GM20431 (cell line): Measurements from ENCODE around the gene SLC22A8.

Experiments
- in situ Hi-C: fragments of 300-500 bp; cut with MseI, MboI; formaldehyde crosslinking; loops from one replicate; pipeline ENCODE4 v1.15.0; 2020; ENCODE audit warnings: low sequenced_read_pairs; ENCODE audit not compliant: unreplicated experiment

Gene SLC22A8, protein sequence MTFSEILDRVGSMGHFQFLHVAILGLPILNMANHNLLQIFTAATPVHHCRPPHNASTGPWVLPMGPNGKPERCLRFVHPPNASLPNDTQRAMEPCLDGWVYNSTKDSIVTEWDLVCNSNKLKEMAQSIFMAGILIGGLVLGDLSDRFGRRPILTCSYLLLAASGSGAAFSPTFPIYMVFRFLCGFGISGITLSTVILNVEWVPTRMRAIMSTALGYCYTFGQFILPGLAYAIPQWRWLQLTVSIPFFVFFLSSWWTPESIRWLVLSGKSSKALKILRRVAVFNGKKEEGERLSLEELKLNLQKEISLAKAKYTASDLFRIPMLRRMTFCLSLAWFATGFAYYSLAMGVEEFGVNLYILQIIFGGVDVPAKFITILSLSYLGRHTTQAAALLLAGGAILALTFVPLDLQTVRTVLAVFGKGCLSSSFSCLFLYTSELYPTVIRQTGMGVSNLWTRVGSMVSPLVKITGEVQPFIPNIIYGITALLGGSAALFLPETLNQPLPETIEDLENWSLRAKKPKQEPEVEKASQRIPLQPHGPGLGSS

DNA sequence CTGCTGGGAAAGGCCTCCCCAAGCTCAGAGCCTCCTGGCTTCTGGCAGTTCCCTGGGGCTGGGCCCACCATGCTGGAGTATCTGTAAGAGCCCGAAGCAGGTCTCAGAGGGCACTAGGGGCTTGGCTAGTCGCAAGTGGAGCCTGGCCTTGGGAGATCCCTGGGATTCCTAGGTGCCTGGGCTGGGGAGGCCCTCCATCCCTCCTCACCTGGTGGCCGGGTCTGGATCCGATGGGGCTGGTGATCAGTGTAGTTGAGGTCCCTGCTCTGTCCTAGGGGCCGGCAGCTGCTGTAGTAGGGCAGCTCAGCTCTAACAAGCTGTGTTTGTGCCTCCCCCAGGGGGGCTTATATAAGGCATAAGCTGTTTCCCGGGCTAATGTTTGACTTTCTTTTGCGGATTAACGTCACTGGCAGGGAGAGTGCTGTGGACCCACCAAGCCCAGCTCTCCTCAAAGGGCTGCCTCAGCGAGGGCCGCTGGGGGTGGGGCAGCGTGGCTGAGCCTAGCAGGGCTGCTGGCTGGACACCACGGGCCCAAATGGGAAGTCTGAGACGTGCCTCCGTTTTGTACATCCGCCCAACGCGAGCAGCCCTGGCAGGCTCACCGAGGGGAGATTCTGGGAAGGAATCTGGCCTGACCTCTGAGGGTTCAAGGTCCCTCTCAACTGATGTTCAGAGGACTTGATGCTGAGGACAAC lies at the start of gene SLC22A8:
Gene SLC22A8 (minus strand): TSS at position 321 of the 695 bp plus-strand sequence. CDS start 883 bp downstream, outside the sequence.
- in situ Hi-C loops = no loop called here

DNA sequence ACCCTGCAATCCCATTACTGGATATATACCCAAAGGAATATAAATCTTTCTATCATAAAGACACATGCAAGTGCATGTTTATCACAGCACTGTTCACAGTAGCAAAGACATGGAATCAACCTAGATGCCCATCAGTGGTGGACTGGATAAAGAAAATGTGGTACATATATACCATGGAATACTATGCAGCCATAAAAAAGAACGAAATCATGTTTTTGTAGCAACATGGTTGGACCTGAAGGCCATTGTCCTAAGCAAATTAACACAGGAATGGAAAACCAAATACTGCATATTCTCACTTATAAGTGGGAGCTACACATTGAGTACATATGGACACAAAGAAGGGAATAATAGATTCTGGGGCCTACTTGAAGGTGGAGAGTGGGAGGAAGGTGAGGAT lies 30.6 kb upstream of the SLC22A8 start:
- in situ Hi-C loops = loop anchor here (25.0 kb wide), 1 partner anchor 166 kb away; no protein-coding TSS in a partner anchor

DNA sequence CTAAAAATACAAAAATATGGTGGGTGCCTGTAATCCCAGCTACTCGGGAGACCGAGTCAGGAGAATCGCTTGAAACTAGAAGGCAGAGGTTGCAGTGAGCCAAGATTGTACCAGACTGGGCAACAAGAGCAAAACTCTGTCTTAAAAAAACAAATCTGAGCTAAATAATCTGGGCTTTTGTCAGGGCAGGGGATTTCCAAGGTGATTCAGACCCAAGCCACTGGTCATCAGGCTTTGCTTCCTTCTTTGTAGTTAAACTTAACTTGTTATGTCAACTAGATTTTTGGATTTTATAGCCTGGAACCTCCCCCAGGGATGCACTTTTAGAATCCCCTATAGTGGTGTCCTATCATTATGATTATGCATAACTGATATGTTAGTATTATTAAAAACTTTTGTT lies 27.0 kb upstream of the SLC22A8 start:
- in situ Hi-C loops = loop anchor here (25.0 kb wide), 1 partner anchor 170 kb away; no protein-coding TSS in a partner anchor

DNA sequence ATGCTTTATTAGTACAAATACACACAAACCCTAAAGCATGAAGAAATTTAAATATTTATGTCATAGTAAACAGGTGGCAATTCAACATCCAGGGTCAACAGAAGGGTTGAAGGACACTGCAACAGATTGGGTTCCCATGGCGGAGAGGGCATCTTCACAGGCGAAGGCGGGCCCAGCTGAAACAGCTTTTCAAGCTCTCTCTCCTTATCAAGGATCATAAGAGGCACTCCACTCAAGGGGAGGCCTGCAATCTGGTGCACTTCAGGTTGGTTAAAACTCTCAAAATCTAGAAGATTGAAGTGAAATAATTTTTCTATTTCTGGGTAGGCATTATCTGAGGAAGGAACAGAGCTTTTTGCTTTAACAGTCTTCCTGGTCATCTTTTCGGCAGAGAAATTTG lies 16.8 kb upstream of the SLC22A8 start:
- in situ Hi-C loops = loop anchor here (25.0 kb wide), 1 partner anchor 180 kb away; no protein-coding TSS in a partner anchor

DNA sequence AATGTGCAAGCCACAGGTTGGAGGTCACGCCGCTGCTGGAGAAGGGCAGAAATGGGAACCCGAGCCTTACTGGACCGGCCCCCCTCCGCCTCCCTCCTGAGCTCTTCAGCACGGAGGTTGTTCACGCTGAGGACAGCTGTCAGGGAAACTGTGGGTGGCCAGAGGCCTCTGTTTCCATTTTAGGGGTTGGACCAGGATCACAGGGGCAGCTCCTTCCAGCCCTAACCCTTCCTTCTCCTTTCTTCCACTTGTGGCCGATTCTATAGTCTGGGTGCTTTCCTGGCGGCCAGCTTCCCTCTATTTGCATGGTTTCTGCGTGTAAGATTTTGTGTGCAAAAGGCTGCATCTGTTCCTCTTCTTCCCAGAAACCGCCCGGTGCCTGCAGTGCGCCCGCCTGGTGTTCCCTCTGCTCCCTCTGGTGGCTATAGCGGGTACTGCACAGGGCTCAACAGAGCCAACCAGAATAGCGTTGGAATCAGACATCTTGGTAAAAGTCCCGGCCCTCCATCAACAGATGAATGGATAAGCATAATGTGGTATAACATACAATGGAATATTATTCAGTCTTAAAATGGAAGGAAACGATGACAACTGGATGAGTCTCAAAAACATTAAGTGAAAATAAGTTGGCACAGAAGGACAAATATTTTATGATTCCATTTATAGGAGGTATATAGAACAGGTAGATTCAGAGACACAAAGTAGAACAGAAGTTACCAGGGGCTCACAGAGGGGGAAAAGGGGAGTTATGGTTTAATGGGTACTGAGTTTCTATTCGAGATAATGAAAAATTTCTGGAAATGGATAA lies 8.4 kb upstream of the SLC22A8 start:
- in situ Hi-C loops = loop anchor here (5.0 kb wide), 1 partner anchor 117 kb away; no protein-coding TSS in a partner anchor

DNA sequence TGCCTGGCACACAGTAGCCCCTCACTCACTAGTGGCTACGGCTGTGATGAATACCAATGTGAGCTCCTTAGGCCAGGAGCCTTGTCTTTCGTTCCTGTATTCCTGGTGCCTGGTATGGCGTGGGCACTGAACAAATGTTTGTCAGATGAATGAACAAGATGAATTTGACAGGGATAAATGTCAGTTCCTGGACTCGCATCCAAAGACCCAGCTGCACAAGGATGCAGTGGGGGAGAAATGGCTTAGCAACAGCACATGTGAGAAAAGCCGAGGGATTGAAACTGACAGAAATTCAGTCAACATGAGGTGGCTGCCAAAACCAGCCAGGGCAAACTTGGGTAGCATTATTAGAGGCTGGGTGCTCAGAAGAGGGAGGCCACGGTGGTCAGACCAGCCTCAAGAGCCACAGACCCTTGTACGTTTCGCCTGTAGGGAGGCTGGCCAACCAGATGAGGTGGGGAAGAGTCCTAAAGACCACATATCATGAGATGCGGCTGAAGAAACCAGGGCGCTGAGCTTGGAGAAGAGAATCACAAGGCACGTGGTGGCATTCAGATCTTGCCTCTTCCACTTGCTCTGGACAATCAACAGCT lies 7.7 kb upstream of the SLC22A8 start:
- in situ Hi-C loops = loop anchor here (5.0 kb wide), 1 partner anchor 116 kb away; no protein-coding TSS in a partner anchor

DNA sequence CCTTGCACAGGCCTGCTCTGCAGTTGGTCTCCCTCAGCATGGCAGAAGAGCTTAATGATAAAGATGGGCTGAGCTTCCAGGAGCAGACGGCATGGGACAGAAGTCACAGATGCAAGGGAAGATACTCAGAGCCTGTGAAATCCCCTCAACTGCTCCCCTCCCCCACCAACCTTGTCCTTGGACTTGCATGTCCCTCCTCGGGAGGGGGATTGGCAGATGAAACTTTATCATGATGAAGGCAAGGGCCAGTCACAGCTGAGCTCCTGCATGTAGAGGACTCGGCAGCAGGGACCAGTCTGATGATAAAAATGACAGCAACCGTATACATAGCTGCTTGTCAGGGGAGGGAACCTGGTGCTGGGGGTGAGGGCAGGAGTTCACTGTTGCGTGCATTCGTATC lies 6.8 kb upstream of the SLC22A8 start:
- in situ Hi-C loops = loop anchor here (5.0 kb wide), 1 partner anchor 115 kb away; no protein-coding TSS in a partner anchor

DNA sequence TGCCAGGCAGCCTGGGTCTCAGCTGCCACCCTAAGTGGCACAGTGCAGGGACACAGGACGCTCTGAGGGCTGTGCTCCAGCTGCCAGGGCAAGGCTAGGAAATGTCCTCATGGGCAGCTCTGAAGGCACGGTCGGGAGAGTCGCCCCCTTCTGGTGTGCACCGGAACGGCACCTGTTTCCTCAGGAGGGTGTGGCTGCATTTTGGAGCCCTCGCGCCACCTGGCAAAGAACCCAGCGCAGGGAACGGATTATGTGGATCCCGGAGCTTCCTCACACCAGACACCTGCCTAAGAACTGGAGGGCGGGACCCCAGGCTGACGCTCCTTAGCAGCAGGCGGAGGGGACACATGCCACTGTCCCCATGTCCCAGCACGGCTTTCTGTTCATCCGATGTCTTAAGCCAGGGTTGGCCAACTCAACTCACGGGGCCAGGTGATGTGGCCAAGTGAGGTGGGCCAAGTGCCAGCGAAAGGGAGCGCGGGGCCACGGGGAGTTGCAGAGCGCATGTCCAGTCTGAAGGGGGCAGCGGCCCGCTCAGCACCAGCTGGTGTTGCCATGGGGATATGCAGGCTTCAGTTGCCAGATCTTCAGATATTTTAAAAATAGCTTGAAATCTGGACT lies 5.1 kb upstream of the SLC22A8 start:
- in situ Hi-C loops = loop anchor here (5.0 kb wide), 1 partner anchor 113 kb away; no protein-coding TSS in a partner anchor

DNA sequence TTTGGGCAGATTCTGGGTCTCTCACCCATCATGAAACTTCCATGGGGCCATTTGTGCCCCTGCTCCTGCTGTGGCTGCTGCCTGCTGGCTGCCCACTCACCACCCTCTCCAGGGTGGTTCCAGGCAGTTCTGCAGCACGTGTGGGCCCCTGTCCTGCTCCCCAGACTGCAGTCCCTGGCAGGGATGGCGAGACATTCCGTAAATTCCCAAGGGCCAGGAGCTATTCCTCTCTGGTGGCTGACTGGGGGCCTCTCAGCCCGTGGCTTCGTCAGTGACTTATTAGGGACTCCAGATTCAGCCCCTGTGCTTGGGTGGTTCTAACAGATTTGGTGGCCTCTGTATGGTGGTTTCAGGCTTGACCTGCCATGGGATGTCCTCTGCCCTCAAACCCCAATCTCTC lies 3.9 kb upstream of the SLC22A8 start:
- in situ Hi-C loops = no loop called here

DNA sequence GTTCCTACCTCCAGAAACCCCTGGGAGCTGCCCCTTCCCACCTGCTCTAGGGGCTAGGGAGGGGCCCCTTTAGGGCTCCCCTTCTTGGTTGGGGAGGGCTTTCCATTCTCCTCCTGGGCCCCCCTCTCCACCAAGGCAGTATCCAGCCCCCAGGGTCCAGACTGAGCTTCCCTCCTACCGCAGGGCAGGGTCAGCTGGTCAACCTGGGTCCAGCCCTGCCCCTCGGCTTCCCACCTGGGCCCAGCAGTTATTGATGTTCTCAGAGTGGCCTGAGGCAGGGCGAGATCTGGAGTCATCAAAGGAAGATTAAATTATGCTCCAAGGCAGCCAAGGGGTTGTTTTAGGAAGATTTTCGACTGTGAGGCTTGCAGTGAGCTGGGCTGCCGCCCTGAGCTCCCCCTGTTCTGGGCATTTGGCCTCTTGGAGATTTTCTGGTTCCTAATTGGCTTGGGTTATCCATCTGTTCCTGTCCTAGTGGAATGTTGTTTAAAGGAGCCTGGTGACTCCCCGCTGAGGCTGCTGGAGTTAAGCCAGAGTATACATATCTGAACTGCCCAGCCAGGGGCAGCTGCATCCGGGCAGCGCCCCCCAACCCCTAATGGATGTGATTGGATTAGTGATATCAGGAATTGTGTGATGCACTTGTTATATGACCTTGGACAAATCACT lies 1.8 kb upstream of the SLC22A8 start:
- in situ Hi-C loops = no loop called here

DNA sequence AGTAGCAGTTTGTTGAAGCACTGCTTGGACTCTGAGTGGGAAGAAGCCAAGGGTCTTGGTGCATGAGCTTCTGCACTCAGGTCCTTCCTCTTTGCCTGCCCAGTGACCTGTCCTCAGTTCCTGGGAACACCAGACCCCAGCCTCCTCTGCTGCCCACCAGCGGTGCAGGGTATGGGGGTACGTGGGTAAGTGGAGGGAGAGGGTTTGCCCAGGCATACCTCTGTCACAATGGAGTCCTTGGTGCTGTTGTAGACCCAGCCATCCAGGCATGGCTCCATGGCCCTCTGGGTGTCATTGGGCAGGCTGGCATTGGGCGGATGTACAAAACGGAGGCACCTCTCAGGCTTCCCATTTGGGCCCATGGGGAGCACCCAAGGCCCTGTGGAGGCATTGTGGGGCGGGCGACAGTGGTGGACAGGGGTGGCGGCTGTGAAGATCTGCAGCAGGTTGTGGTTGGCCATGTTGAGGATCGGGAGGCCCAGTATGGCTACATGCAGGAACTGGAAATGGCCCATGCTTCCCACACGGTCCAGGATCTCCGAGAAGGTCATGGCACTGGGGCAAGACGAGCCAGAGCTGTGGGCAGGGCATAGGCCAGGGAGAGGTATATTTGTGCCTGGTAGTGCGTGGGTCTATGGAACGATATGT lies 1.1 kb downstream of the SLC22A8 start:
- in situ Hi-C loops = no loop called here

DNA sequence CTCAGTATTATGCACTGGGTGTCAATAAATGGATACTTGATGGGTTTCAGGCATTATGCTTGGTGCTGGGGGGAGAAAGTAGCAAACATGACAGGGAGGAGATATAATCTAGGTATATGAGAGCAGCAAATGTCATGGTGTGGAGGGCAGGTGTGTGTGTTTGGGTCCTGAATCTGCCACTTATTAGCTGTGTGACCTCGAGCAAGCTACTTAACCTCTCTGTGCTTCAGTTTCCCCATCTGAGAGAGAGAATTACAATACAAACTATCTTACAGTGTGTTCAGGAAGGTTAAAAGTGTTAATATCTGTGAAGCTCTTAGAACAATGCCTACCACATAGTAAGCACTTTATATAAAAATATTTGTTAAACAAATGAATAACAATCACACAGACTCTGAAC lies 2.8 kb downstream of the SLC22A8 start:
- in situ Hi-C loops = no loop called here

DNA sequence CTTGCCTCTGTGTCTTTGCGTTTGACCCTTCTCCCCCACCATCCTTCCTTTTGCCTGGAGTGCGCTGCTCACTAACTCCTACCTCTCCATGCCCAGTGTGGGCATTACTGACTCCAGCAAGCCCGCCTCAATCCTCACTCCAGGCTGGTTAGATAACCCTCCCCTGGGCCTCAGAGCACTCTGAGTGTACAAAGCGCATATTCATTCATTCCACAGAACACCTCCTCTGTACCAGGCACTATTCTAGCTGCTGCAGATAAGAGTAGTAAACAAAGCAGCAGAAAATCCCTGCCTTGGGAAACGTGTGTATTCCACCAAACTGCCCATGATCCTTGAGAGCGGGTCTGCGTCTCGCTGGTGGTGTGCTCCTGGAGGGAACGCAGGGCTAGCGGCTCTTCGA lies 3.2 kb downstream of the SLC22A8 start:
- in situ Hi-C loops = no loop called here

DNA sequence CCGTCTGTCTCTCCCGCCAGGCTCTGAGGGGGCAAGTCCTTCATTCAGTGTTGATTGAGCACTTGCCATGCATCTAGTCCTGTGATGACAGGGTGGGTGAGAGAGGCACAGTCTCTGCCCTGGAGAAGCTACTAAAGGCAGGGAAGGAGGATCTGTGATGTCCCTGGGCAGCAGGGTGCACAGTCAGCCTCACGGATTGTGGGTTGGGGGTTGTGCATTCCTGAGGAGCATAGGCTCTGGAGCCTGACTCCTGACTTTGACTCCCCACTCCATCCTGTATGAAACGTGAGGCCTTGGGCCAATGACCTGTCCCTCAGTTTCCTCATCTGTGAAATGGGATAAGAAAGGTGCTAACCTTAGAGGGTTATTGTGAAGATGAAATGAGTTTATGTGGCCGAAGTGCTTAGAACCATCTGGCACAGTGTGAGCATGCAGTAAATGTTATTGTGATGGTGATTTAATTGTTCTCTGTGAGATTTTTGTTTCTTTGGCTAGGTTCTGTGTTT lies 4.7 kb downstream of the SLC22A8 start:
- in situ Hi-C loops = no loop called here

DNA sequence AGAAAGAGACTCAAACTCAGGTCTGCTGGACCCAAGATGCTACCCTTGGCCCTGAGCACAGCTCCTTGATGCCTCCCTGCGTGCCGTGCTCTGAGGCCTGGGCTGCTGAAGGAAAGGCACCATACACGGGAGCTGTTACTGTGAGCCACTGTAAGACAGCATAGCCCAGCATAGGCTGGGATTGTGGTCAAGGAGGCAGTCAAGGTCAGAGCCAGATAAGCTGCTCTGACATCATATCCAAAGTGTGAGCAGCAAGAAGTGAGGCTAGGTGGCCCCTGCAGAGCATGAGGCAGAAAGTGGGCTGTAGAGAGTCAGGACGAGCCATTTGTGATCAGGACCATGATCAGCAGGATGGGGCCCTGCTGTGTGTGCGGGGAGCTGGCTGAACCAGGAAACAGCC lies 7.7 kb downstream of the SLC22A8 start:
- in situ Hi-C loops = no loop called here

DNA sequence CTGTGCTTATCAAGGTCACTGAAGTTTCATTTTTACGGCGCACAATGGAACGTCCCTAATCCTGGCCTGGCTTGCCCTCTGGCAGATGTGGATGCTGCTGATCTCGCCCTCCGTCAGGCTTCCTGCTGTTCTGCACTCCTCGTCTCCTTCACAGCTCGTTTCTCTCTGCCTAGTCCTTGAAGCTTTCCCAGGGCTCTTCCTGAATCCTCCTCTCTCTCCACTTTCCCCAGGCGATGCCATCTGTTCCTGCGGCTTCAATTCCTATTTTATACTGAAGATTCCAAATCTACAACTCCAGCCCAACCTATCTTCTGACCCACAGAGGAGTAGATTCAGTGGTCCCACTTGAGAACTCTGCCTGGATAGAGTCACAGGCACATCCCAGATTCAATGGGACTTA lies 14.2 kb downstream of the SLC22A8 start:
- in situ Hi-C loops = no loop called here

DNA sequence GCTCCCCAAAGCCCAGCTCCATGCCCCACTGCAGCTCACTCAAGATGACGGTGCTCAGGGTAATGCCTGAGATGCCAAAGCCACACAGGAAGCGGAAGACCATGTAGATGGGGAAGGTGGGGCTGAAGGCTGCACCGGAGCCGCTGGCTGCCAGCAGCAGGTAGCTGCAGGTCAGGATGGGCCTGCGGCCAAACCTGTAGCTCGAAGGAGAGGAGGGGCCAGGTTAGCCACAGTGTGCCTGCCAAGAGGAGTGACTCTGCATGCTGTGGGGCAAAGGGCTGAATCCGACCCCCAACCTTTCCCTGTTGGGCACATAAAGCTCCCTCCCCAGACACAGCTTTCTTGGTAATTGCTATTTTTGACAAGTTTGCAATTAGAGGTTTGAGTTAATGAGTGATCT lies 16.0 kb downstream of the SLC22A8 start:
- in situ Hi-C loops = no loop called here

DNA sequence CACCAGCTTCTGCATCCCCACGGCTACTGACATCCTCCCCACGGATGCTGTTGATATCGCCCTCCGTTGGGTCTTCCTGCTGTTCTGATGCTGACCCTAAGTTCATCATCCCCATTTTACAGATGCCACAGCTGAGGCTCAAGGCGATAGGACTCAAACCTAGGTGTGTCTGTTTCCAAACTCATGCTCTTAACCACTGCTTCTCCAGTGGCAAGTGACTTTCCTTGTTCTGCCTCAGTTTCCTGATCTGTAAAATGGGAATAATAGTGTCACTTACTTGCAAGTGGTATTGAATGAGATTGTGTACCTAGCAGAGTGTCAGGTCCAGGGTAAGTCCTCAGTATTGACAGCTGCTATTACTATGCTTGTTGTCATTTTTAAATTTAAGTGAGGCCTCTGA lies 16.5 kb downstream of the SLC22A8 start:
- in situ Hi-C loops = no loop called here
